Central memory CD8-positive, alpha-beta T cell (primary cell): ENCODE data around the gene XXYLT1.
"Not testable (repeated sequence)": the region's sequence is repeated elsewhere in the genome, so short reads cannot be mapped to it uniquely, and the experiment has no call there.

Experiments
- ATAC-seq: fragments of 150-1000 bp; cut with Tn5 transposase; replicated peaks from 2 replicates; pipeline ENCODE4 v1.10.0; 2022; ENCODE audit warnings: mild to moderate bottlenecking, moderate FRiP score, moderate number of reproducible peaks; ENCODE audit not compliant: poor library complexity, severe bottlenecking; ENCODE audit errors: extremely low read depth
- DNase-seq, 2 donors: peaks; one replicate each; pipeline ENCODE4 v3.0.0; 2021; ENCODE audit warnings: low spot score in 2 of 2
- H3K27ac Mint-ChIP-seq: one replicate; pipeline ENCODE4 v1.8.0; 2022; ENCODE audit warnings: low read depth, mild to moderate bottlenecking, moderate library complexity, mixed read lengths
- H3K27me3 Mint-ChIP-seq: one replicate; pipeline ENCODE4 v1.8.0; 2022; ENCODE audit warnings: mixed read lengths
- H3K36me3 Mint-ChIP-seq: one replicate; pipeline ENCODE4 v1.8.0; 2022; ENCODE audit warnings: mild to moderate bottlenecking, moderate library complexity, mixed read lengths; ENCODE audit not compliant: insufficient read depth
- H3K4me1 Mint-ChIP-seq: one replicate; pipeline ENCODE4 v1.8.0; 2022; ENCODE audit warnings: mixed read lengths
- H3K4me3 Mint-ChIP-seq: one replicate; pipeline ENCODE4 v1.8.0; 2022; ENCODE audit warnings: mild to moderate bottlenecking, moderate library complexity, mixed read lengths
- H3K9me3 Mint-ChIP-seq: one replicate; pipeline ENCODE4 v1.8.0; 2022; ENCODE audit warnings: mixed read lengths

Gene XXYLT1

DNA sequence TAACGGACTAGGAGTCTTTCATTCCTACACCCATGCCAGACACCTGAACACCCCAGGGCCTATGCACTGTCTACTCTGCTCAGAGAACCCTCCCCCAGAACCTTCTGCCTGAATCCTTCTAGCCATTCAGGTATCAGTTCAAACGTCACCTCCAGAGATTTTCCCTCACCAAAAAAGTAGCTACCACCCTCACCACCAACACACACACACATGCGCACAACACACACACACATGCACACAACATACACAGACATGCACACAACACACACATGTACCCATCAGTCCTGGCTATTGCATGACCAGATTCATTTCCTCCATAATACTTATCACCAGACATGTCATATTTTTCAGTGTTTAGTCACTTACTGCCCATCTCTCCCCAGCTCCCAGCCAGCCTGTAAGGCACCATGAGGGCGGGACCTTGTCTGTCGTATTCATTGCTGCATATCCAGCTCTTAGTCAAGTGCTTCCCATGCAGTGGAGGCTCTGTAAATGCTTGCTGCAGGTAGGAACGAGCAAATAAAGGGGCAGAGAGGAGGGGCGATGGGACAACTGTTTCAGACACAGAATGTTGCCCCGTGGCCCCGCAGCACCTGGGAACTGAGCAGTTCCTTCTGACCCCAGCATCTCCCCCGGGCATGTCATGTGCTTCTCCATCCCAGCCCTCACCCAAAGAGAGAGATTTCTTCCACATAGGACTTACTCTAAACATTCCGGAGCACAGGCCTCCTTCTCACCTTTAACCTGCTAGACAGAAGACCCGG lies 29.2 kb downstream of the XXYLT1 start:
- no peak for ATAC-seq

DNA sequence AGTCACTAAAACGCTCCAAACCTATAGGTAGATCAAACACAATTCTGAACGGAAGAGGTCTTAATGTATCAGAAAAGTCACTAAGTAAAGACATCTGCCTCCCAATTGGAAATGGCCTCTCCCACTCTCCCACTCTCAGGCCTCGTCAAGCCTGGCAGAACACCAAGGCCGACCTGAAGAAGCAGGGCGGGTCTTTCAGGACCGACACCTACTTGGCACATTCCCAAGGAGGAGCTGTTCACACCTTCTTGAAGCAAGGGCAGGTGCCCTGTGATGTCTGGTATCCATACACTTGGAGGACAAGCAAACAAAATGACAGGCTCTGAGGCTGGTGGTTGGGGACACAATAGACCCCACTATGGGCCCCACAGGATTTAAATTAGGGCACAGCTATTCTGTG lies 30.0 kb downstream of the XXYLT1 start:
- H3K9me3 Mint-ChIP-seq: no peaks in the 10 kb centered on the region
- no peaks in the 10 kb centered on the region for H3K27me3 Mint-ChIP-seq
- ATAC-seq (no peak), DNase-seq (no peak)
- peaks cover 2% of the 10 kb centered on the region for H3K36me3 Mint-ChIP-seq
- H3K4me1 Mint-ChIP-seq: peaks cover 10% of the 10 kb centered on the region
- H3K27ac Mint-ChIP-seq: no peak overlapping the region
- no peak overlapping the region for H3K4me3 Mint-ChIP-seq

More for the DNA sequence above, 29.2 kb downstream of the XXYLT1 start:
- Mint-ChIP-seq H3K9me3 (no peaks in the 10 kb centered on the region), H3K27me3 (no peaks in the 10 kb centered on the region), H3K4me3 (no peak overlapping the region), H3K27ac (no peak overlapping the region), H3K4me1 (peaks cover 12% of the 10 kb centered on the region), H3K36me3 (peaks cover 2% of the 10 kb centered on the region)
- DNase-seq: no peak

DNA sequence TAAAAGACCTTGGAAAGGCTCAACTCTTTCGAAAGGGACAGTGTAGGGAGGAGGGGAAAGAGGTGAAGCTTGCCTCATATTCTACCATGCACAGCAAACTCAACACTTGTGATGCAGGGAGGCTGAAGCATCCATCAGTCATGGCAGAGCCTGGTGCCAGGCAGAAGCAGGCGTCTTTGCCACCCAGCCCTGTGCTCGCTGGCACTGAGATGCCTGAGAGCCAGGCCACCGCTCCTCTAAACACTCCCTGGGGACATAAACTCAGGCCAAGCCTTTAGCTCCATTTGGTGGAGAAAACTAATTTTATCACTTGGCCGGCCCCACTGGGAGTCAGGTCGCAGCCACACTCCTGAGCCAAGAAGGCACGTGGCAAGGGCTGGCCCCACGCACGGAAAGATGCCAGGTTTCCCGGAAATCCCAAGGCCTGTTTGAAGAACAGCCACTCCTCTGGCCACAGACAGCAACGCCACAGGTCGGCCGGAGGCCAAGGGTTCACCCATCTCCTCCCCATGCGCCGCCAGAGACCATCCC lies 30.7 kb downstream of the XXYLT1 start:
- Mint-ChIP-seq H3K4me1 (peaks cover 5% of the 10 kb centered on the region), H3K36me3 (peaks cover 2% of the 10 kb centered on the region), H3K4me3 (no peak overlapping the region), H3K27me3 (no peaks in the 10 kb centered on the region), H3K27ac (no peak overlapping the region), H3K9me3 (no peaks in the 10 kb centered on the region)
- no peak for ATAC-seq
- DNase-seq: no peak

DNA sequence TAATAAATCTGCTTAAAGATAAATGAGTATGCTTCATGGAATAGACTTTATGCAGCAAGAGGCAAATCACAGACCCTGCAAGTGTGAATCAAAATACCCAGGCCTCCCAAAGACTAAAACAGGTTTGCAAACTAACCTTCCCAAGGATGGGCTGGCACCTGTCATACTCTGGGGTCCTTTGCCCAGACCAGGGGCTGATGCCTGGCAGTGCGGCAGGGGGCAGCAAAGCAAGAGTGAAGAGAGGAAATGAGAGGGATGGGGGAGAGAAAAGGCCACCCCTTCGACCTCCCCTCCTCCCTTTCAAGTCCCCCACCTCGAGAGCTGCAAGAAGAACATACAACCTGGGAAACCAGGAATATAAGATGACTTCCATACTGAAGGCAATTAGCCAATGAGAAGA lies 31.8 kb downstream of the XXYLT1 start:
- H3K9me3 Mint-ChIP-seq: no peaks in the 10 kb centered on the region

DNA sequence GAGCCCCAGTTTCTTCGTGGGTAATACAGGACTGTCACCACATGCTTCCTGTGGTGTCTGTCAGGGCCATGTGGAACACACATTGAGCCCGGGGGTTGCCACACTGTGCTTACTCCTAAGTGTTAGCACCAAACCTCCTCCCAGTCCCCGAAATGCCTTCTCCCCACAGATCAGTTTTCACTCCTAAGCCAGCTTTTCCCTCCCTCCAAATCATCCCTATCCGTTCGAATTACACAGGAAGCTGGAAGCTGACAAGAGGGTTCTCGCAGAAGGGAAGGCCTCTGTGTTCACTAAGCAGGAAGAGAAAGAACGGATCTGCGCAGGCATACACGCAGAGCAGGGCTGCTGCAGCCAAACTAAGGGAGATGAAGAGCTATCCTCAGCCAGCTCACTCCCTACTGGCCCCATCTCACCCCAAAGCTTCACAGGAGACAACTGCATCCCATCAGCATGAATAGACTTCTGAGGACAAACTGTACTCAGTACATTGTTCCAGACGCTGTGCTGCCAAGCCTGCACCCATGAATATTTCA lies 32.3 kb downstream of the XXYLT1 start:
- H3K4me1 Mint-ChIP-seq: peaks cover 5% of the 10 kb centered on the region
- no peak for DNase-seq
- no peaks in the 10 kb centered on the region for H3K27me3 Mint-ChIP-seq
- no peak overlapping the region for H3K4me3 Mint-ChIP-seq
- peaks cover 2% of the 10 kb centered on the region for H3K36me3 Mint-ChIP-seq
- H3K9me3 Mint-ChIP-seq: no peaks in the 10 kb centered on the region
- H3K27ac Mint-ChIP-seq: no peak overlapping the region
- no peak for ATAC-seq

More for the DNA sequence above, 31.8 kb downstream of the XXYLT1 start:
- DNase-seq: no peak
- no peak overlapping the region for H3K27ac Mint-ChIP-seq
- ATAC-seq: no peak
- no peak overlapping the region for H3K4me3 Mint-ChIP-seq
- H3K36me3 Mint-ChIP-seq: peaks cover 2% of the 10 kb centered on the region
- peaks cover 5% of the 10 kb centered on the region for H3K4me1 Mint-ChIP-seq
- H3K27me3 Mint-ChIP-seq: no peaks in the 10 kb centered on the region

DNA sequence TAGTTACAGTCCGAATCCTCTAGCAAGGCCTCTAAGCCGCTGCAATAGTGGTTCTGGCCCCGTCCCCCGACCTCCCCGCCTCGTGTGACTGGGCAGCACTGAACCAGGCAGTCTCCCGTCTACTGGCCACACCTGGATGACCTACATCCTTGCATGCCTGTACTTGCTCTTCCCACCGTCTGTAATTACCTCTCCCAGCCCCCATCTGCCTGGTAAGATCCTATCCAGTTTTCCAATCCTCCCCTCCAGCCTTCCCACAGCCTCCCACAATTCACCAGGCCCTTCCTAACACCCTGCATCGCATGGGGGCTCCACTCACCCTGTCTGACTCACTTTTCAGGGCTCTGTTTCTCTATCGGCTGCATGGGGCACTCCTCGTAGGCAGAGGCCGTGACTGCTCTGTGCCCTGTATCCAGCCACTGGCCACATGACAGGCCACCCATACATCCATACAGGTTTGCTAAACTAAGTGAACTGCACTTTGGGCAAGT lies 32.8 kb downstream of the XXYLT1 start:
- peaks cover 5% of the 10 kb centered on the region for H3K4me1 Mint-ChIP-seq
- H3K9me3 Mint-ChIP-seq: no peaks in the 10 kb centered on the region
- peaks cover 2% of the 10 kb centered on the region for H3K36me3 Mint-ChIP-seq
- no peak overlapping the region for H3K27ac Mint-ChIP-seq
- DNase-seq (peak in 1 of 2 donors; percentile 7), ATAC-seq (no peak)
- H3K27me3 Mint-ChIP-seq: no peaks in the 10 kb centered on the region
- H3K4me3 Mint-ChIP-seq: no peak overlapping the region

DNA sequence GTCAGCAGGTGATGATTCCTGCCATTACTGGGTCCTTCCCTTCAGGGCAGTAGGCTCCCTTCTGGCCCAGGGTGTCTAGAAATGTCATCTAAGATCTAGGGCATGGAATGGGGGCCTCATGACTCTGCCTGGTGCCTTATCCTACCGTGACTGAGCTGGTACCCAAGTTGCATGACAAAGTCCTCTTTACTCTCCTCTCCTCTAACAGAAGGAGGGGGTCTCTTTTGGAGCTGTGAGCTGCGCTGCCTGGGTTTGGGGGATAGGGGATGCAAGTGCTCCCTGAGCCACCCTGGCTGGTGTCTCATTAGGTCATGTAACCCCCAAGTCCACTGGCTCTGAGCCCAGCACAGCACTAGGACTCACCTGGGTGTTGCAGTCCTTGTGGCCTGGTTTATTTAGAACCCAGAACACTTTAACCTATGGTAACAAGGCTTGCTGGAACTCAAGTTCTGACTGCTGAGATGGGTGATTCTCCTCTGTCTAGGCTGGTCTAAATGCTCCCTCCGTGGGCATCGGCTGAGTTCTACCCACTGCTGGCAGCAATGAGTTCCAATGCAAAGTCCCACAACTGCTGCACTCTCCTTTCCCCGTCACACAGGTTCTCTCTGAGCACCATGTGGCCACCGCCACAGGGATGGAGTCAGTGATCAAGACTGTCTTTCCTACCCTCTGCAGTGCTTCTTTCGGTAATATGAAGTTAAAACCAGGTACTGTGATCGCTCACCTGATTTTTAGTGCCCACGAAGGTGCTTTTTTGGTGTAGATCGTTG lies 34.0 kb downstream of the XXYLT1 start:
- no peak overlapping the region for H3K4me3 Mint-ChIP-seq
- DNase-seq (no peak), ATAC-seq (no peak)
- H3K36me3 Mint-ChIP-seq: peaks cover 3% of the 10 kb centered on the region
- H3K4me1 Mint-ChIP-seq: peaks cover 5% of the 10 kb centered on the region
- no peaks in the 10 kb centered on the region for H3K27me3 Mint-ChIP-seq
- H3K27ac Mint-ChIP-seq: peak overlapping the region; percentile 66
- no peaks in the 10 kb centered on the region for H3K9me3 Mint-ChIP-seq

DNA sequence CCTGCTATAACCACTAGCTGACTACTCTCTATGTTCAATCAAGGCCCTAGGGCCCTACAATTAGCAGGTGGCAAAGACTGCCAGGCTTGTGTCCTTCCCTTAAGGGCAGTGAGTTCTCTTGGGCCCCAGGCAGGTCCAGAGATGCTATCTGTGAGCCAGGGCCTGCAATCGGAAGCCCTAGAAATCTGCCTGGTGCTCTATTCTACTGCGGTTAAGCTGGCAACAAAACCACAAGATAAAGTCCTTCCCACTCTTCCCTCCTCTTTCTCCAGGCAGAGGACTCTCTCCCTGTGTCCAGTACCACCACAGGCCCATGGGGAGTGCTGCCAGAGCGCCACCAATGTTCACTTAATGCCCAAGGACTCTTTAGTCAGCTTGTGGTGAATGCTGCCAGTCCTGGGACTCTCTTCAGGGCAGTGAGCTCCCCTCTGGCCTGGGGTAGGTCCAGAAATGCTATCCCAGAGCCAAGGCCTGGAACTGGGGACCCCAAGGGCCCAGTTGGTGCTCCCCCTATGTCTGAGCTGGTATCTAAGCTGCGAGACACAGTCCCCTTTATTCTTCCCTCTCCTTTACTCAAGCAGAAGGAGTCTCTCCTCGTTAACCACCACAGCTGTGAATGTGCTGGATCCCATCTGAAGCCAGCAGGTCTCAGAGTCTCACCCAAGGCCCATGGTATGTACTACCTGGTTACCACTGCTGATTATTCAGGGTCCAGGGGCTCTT lies 34.7 kb downstream of the XXYLT1 start:
- H3K4me1 Mint-ChIP-seq: peaks cover 5% of the 10 kb centered on the region
- no peak overlapping the region for H3K4me3 Mint-ChIP-seq
- ATAC-seq (no peak), DNase-seq (no peak)
- H3K27me3 Mint-ChIP-seq: no peaks in the 10 kb centered on the region
- H3K9me3 Mint-ChIP-seq: no peaks in the 10 kb centered on the region
- peak overlapping the region; percentile 66 for H3K27ac Mint-ChIP-seq
- peaks cover 1% of the 10 kb centered on the region for H3K36me3 Mint-ChIP-seq

DNA sequence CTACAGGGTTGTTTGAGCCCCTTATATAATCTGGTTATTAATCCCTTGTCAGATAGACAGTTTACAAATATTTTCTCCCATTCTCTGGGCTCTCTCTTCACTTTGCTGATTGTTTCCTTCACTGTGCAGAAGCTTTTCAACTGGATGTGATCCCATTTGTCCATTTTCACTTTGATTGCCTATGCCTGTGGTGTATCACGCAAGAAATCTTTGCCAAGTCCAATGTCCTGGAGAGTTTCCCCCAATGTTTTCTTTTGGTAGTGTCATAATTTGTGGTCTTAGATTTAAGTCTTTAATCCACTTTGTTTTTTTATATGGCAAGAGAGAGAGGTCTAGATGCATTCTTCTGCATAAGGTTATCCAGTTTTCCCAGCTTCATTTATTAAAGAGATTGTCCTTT lies 40.7 kb downstream of the XXYLT1 start:
- H3K27ac Mint-ChIP-seq: no peak overlapping the region
- ATAC-seq (no peak), DNase-seq (no peak)
- peaks cover 20% of the 10 kb centered on the region for H3K4me1 Mint-ChIP-seq
- peaks cover 1% of the 10 kb centered on the region for H3K36me3 Mint-ChIP-seq
- no peaks in the 10 kb centered on the region for H3K9me3 Mint-ChIP-seq
- no peak overlapping the region for H3K4me3 Mint-ChIP-seq
- H3K27me3 Mint-ChIP-seq: no peaks in the 10 kb centered on the region

DNA sequence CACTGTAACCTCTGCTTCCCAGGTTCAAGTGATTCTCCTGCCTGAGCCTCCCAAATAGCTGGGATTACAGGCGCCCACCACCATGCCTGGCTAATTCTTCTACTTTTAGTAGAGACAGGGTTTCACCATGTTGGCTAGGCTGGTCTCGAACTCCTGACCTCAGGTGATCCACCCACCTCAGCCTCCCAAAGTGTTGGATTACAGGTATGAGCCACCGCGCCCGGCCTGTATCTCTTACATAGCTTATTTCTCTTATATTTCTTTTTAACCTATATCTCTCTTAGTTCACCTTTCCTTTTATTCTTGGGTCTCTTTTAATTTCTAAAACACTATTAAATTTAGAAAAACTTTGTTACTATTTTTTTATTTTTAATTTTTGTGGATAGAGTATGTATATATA lies 42.1 kb downstream of the XXYLT1 start:
- H3K9me3 Mint-ChIP-seq, H3K36me3 Mint-ChIP-seq, DNase-seq, ATAC-seq, H3K27ac Mint-ChIP-seq, H3K27me3 Mint-ChIP-seq, H3K4me3 Mint-ChIP-seq: not testable (repeated sequence)
- peaks cover 20% of the 10 kb centered on the region for H3K4me1 Mint-ChIP-seq

DNA sequence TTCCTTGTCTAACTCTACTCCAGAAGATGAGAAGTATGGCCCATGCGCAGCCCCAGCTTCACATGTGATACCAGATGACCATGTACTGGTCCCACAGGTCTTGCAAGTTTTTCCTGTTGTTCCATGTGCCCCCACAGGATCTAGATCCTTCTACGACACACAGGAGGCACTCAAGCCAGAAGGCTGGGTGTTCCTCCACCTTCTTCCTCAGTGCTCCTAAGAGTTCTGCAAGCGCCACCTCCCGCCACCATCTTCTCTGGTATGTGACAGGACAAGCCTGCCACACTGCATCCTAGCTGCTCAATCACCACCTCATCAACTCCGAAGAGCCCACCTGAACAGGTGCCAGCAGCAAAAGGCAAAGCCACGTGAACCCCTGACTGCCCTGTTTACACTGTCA lies 43.1 kb downstream of the XXYLT1 start:
- DNase-seq: no peak
- Mint-ChIP-seq H3K4me1 (peaks cover 20% of the 10 kb centered on the region), H3K27ac (no peak overlapping the region), H3K4me3 (no peak overlapping the region), H3K27me3 (no peaks in the 10 kb centered on the region), H3K9me3 (no peaks in the 10 kb centered on the region), H3K36me3 (peaks cover 1% of the 10 kb centered on the region)
- ATAC-seq: no peak

DNA sequence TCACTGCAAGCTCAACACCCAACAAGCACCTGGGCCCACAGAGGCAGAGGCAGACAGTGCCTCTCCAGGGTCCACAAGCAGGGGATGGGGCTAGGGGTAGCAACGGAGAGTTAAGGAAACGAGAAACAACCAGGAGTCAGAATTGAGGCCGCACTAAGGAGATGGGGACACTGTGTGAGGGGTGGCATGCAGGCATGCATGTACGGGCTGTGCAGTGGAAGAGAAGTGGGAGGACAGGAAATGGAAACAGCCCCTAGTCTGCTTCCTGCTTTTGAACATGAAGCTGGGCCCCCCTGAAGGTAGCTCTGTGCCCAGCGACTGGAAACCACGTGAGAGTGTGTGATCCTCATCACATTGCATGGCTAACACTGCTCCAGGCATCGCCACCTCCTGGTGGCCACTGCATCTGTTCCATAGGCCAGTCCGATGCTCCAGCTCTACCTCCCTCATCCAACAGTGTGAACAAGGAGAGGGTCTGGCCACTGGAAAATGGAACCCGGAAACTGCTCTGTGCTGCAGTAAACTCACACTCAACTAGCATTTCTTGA lies 44.0 kb downstream of the XXYLT1 start:
- DNase-seq (no peak), ATAC-seq (no peak)
- Mint-ChIP-seq H3K4me1 (peaks cover 20% of the 10 kb centered on the region), H3K36me3 (no peaks in the 10 kb centered on the region), H3K27me3 (no peaks in the 10 kb centered on the region), H3K27ac (peak overlapping the region; percentile 67), H3K9me3 (no peaks in the 10 kb centered on the region), H3K4me3 (no peak overlapping the region)
